Lung microvascular endothelial cell (primary cell): ENCODE results near the gene LRRC4C. TPM values are rescaled to one million over a fixed set of nuclear protein-coding genes. Genes with fewer than 3 reads are reported as not detected.
"Not testable (repeated sequence)": the region's sequence is repeated elsewhere in the genome, so short reads cannot be mapped to it uniquely, and the experiment has no call there.

Experiments
- DNase-seq, 2 donors: peaks; one replicate each; pipeline versions ENCODE4 v3.0.0 to v3.0.0-alpha.2; 2010; ENCODE audit warnings: low read depth in 2 of 2
- total RNA-seq: library from RNA; depleted of rRNA; stranded (reverse); fragments of >200 nt; gene quantifications from 2 replicates; pipeline ENCODE4 v1.2.1, GENCODE V29; 2014

Gene LRRC4C
- total RNA-seq, 1 donor from 2014 or later: not detected

DNA sequence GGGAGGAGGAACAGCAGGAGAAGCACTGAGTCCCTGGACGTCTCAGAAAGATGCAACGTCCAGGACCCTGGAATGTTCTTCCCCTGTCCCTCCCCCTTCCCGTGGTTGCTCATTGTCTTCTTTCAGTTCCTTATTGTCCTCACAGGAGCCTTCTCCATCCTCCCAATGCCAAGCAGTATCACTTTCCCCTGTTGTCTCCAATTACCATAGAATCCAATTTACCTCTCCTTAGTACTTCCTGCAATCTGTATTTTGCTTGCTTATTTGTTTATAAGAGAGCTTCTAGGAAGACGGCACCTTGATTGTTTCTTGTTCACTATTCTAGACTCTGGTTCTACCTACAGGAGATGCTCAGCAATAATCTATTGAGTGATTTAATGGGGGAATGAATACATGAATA lies 1273.7 kb downstream of the LRRC4C start:
- no peak for DNase-seq

DNA sequence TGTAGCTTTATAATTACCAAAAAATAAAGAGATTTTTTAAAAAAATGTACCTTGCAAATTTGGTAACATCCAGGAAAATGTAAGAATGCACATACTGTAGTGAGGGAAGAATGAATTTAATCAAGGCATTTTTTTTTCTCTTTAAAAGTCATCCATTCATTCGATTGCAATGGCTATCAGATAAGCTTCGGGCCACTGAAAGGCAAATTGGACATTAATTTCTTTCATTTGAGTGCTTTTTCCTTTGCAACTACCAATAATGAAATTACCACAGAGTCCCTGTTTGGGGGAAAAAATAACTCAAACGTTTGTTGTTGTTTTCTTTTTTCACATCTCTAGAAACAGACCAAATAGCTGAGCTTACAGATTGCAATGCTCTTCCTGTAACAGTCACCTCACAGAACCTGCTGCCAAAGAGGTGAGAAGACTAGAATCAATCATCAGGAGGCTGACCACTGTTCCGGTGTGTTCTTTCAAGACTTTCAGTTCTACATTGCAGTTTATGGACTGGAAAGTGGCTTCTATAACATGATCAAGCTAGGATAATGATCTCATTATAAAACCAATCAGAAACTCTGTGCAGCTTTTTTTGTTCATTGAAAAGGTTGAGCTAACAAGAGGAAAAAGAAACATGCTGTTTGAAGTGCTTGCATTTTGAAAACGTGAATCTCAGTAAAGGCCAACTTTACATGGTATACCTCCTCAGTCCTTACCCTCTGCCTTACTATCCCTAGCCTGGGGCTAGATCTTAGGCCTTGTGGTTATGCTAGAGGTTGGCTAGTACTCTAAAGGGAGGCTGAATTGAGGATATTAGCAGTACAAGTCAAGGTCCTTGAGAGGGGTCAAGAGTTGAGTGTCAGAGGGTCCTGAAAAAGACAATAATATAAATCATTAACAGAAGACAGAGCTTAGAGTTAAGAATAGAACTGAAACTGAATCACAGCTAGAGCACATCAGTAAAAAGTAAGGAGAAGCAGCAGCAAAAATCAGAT lies 1276.1 kb downstream of the LRRC4C start:
- no peak for DNase-seq

DNA sequence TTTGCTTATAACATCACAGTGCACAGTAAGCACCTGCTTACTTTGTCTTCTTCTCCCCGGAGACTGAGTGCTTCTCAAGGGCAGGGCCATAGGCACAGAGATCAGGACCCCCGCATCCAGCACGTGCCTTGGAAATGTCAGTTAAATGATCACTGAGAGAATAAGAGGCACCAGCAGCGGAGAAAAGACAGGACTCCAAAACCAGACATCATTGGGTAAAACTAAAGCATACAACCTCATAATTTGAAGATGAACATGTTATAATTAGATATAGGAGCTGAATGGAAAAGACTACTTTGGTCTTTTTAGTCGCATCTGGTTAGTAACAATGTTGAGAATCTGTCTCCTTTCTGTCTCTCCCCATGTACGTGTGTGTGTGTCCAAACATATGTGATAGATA lies 1279.9 kb downstream of the LRRC4C start:
- no peak for DNase-seq

DNA sequence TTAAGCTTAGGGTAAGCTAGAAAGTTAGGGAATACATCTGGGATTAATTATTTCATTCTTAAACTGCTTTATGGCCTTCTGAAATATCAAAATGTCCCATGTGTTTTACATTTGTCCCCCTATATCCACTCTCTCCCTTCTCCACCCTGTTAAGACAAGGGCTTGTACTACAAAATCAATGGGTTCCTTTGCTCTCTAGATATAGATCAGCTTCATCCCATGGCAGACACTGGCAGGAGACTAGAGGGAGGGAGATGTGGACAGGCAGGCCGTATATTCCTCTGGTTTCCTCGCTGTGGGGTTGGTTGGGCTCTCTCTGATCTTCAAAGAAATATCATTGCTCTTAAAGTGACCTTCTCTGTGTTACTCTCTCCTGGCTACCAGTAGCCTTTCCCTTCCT lies 1281.0 kb downstream of the LRRC4C start:
- no peak for DNase-seq

DNA sequence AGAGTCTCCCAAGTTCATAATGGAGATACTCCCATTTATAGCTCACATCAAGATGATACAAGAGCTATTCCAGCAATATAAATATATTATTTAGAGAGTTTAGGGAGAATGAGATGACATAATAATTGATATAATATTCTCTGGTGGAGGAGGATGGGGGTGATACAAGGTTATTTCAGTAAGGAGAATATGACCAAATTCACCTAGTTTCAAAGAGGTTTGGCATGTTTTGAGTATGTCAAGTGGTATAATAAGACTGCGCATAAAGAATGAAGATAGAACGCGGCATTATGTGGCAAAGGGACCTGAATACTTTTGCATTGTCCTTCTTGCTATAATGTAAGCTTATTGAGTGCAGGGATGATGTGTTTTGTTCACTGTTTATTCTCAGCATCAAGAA lies 1283.5 kb downstream of the LRRC4C start:
- DNase-seq: no peak

DNA sequence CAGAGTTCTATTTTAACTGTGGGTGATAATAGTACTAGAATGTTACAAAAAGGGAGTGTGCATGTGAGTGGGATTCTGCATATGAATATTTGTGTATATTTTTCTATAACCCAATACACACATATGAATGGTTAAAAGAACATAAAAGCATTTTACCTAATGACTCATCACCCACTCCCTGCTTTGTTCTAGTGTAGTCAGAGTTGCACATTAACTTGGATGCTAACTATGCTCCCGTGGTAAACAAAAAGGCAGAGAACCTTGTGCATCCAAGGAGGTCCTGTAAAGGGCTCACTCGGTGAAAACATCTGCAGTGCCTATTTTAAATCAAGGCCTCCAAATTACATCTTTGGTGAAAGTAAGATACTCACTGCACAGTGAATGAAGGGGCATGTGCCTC lies 1289.4 kb downstream of the LRRC4C start:
- no peak for DNase-seq

DNA sequence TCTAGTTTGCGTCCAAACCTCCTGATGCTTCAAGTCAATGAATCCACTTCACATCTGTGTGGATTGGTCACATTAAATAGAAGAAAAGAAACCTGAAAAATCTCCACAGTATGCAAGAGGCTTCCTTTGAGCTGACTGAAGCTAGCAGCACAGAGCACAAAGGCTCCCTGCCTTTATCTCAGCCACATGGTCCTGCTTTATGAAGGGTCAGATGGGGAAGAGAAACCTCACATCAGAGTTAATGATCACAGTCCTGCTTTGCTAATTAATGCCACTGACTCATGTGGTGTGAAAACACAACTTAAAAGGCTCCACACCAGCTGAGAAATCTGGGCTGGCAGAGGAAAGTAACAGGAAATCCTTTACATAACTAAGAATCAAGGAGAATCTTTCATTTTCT lies 1291.0 kb downstream of the LRRC4C start:
- no peak for DNase-seq

DNA sequence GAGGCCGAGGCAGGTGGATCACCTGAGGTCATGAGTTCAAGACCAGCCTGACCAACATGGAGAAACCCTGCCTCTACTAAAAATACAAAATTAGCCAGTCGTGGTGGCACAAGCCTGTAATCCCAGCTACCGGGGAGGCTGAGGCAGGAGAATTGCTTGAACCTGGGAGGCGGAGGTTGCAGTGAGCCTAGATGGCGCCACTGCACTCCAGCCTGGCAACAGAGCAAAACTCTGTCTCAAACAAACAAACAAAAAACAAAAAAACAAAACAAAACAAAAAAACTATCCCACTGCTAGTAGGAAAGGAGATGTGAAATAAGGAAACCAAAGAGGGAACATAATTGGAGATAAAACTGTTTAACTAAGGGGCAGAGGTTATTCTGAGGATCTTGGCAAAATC lies 1291.6 kb downstream of the LRRC4C start:
- not testable (repeated sequence) for DNase-seq

DNA sequence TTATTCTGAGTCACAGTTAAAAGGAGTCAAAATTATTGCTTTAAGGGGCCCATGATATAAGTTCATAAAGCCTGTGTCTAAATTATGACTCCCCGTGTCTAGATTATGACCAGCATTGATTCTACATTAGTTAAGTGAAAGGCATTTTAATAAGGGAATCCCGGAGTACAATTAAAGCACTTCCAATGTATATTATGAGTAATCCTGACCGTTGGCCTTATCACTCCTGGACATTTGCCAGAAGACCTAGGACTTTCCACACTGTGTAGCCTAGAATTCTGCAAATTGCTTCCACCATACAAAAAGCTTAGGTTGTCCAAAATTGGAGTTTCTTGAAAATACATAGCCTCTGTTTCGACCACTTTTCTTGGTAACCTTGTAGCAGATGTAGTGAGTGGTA lies 1292.6 kb downstream of the LRRC4C start:
- no peak for DNase-seq

DNA sequence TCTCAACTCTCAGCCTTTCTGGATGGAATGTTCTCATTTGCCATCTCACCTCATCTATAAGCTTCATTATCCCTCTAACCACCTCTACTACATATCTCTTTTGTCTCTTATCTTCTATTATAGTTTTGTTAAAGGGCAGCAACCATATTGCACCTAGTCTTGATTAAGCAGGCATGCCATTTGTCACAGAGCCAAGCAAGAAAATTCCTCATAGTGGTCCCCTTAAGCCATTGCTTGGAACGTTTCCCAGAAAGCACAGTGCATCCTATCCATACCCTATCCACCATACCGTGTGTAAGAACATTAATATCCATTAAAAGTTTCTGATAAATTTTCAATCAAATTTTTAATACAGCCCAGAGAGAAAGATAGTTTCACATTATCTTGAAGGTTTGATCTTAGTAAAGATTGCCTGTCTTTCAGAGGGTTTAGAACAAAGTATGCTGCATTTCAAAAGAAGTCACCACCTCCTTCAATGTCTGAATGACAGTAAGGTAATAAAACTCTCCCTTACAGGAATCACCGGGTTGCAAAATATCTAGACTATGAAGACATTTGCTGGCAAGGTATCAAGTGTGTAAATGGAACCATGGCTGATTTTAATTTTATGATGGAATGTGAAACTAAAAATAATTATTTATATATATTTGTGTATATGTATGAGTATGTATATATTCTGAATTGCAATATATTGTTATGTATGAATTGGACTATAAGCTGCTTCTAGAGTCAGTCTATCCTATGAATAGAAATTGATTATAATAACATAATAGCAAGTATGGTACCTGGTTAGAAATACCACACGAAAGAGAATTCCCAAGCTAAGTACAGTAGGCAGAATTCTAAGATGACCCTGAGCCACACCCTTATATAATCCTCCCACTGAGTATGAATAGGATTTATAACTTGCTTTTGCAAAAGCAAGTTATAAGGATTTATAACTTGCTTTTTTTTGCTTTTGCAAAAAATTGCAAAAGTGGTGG lies 1296.3 kb downstream of the LRRC4C start:
- DNase-seq: no peak

DNA sequence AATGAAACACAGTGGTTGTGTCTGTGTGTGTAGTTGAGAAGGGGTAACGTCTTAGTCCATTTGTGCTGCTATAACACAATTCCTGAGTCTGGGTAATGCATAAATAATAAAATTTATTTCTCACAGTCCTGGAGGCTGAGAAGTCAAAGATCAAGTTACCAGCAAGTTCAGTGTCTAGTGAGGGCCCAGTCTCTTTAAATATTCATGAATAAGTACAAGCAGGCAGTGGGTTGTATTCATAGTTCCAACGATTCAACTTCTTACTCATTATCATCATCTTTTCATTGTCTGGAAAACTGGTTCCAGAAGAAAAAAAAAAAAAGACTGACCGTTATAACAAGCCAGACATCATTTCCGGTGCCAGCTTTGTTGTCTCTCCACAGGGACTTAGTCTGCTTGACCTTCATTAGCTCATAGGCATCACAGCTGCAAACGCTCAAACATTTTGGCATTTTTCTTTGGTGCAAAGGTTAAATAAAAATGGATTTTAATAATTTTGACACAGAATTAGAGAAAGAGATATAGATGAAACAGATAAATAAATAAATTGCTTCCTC lies 1297.5 kb downstream of the LRRC4C start:
- no peak for DNase-seq

DNA sequence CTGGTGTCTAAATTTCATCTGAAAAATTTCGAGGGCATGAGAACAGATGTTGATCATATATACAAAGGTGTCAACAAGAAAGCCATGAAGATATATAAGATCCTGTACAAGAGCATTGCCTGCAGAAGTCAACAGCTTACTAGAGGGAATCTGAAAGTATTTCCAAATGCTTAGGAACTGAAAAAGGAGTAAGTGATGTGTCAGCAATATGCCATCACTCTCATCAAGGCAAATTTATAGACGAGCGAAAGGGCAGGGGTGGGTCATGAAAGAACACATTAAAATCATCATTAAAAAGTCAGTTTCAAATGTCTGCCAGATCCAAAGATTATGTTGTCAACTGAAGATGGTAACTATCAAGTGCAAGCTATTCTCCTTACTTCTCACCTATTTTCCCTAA lies 1299.0 kb downstream of the LRRC4C start:
- no peak for DNase-seq

DNA sequence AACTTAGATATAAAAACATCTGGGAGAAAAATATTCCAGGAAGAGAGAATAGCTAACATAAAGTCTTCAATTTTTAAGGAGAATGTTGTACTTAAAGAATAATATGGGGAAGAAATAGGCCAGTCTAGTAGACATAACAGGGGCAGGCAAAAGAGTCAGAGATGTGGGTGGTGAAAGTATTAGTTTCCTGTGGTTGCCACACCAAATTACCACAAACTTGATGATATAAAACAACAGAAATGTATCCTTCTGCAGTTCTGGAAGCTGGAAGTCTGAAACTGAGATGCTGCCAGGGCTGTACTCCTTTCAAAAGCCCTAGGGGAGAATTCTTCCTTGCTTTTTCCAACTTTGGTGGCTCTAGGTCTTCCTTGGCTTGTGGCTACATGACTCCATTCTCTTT lies 1309.7 kb downstream of the LRRC4C start:
- DNase-seq: no peak

DNA sequence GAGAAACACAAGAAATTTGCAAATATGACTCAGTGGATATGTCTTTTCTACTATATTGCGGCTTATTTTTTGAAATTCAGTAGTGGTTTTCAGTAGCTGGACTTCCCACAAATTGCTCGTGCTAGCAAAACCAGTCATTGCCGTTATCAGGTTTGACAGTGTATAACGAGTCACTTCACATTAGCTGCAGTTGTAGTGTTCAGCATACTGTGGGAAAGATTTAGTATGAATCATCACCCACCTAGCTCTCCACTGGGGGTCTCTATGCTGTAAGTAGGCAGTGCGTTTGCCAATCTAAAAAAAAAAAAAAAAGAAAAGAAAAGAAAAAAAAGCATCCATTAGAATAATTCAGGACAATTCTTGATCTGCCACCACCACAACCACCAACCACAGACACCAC lies 1318.9 kb downstream of the LRRC4C start:
- DNase-seq: no peak

DNA sequence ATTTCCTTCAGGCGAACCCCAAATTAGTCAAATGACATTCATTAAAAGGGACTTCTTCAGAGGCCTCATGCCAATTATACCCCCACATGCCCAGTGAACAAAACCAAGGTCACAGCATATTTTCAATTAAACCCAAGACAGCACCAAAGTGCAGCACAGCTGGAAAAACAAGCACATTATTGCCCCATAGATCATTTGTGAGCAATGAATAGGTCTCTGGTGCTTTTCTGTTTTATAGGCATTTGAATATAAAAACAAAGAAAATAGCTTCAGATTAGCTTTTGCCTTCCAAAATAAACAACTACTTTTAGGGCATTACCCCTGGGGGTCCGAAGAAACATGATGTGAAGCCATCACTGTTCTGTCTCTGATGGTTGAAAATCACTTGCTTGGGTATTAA lies 1319.9 kb downstream of the LRRC4C start:
- DNase-seq: no peak

DNA sequence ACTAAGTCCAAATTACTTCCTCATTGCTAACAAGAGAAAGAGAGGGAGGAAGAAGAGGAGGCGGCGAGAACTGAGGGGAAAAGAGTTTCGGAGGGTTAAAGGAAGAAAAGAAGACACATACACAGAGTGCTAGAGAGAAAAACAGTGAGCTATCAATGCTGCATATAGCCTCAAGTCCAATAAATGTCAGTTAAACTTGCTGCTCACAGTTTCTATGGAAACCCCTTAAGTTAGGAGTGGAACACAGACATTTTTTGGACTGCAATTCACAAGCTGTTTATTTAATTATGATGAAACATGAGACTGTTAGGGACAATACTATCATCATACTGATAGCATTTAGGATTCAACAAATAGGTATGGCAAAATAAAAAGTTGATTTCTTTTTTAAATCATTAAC lies 1320.4 kb downstream of the LRRC4C start:
- no peak for DNase-seq

DNA sequence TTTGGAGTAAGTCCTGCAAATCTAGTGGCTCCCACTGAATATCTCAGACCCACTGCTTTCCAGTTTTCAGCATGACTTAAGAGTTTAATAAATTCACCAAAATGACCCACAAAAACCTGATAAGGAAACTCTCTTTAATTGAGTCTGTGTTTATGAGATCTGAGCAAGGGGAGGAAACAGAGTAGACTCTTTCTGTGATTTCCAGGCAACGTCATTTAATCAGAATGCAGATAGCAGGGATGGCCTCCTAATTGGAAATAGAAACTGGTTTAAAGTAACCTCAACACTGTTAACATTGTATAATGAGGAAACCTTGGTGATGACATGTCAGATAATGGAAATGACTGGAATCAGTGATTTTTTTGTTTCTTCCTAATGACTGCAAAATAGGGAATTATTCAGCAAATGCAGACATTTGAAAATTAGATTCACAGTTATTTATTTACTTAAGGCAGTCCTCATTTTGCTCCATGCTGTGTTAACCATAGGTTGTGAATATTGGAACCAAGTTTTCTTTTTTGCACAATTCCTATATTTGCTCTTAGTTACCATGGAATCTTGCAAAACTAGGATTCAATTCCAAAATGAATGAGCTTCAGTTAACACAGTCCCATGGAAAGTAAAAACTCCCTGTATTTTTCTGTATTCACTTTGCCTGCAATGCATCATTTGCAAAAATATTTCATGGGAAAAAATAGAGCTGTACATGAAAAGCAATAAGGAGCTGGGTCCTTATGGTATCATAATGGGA lies 1324.5 kb downstream of the LRRC4C start:
- no peak for DNase-seq

DNA sequence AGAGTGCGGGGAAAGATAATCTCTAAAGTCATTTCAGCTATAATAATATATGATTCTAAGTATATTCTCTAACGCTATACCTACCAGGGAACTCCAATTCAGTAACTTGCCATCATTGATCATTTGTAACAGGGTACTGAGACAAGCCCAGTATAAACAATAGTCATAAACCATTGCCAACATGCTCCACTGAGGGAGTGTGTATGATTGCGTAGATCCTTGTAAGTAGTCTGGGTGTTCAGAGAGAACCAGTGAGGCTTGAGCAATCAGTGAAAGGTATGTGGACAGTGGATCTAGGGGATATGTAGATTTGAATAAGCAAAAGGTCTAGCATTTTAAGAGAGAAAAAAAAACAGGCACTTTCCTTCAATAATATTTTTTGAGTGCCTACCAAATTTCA lies 1326.0 kb downstream of the LRRC4C start:
- no peak for DNase-seq

DNA sequence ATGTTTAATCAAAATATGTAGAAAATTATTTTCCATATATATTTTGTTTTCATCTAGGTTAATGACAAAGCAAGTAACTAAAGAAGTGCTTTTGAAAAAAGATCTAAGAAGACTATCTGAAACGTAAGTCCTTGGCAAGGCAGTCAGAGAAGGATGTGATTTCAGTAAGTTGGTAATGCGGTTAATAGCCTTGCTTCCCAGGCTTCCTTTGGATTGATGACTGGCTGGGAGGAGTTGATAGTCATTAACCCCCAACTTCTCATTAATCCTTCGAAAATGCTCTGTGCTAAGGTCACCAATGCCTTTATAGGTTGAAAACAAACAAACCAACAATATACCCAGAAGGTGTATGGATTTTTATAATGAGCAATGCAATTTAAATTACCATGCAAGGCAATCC lies 1326.5 kb downstream of the LRRC4C start:
- DNase-seq: no peak

DNA sequence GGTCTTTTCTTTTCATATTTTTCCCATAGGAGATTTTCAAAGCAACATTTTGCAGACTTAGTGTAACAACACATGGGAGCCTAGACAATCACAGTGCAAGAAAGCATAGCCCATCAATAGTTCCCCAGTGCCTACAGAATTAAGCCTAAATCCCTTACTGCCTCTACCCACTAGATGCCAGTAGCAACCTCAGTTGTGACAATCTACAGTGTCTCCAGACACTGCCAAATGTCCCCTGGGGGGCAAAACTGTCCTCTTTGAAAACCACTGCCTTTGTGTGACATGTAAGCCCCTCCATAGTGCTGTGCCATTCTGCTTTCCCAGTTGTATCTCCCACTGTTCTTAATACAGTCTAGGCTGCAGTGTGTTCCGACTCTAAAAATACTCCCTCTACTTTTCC lies 1329.0 kb downstream of the LRRC4C start:
- DNase-seq: no peak

DNA sequence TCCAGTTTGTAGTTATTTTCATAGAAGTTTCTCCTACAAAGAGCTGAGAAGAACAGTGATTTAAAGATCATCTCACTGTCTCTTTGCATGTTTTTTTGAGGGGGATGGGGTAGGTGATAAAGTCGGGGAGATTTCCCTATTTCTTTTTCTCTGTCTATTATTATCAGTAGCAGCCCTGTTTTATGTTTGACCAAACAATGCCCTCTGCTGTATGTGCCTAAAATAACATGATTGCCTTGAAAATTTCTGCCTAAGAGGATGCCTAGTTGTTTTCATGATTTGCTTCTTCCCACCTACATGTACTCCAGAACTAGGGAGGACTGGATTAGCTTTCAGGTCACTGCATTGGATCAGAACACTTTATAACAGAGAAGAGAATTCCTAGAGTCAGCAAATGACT lies 1330.2 kb downstream of the LRRC4C start:
- DNase-seq: no peak
